Sigmoid colon (tissue), 7 donors: ENCODE measurements around the gene CHL1. TPM values are rescaled to one million over a fixed set of nuclear protein-coding genes. Genes with fewer than 3 reads are reported as not detected.

Experiments
- DNase-seq: peaks from one replicate; pipeline ENCODE4 v3.0.0-alpha.2; 2019
- H3K27ac ChIP-seq, 4 donors: fragments of 200-600 bp; sonication (generic); one replicate each; pipeline ENCODE4 v1.5.1; 2016 to 2019; ENCODE audit warnings: mild to moderate bottlenecking in 1 of 4
- H3K27me3 ChIP-seq, 3 donors: fragments of 200-600 bp; sonication (generic); one replicate each; pipeline ENCODE4 v1.5.1; 2019; ENCODE audit warnings: mild to moderate bottlenecking in 1 of 3
- H3K36me3 ChIP-seq, 4 donors: fragments of 200-600 bp; sonication (generic); one replicate each; pipeline ENCODE4 v1.5.1; 2016 to 2019
- H3K4me1 ChIP-seq, 4 donors: fragments of 200-600 bp; sonication (generic); one replicate each; pipeline ENCODE4 v1.5.1; 2017 to 2019
- H3K4me3 ChIP-seq, 4 donors: fragments of 200-600 bp; sonication (generic); one replicate each; pipeline ENCODE4 v1.5.1; 2017 to 2019; ENCODE audit warnings: mild to moderate bottlenecking in 2 of 4, moderate library complexity in 1 of 4
- H3K9me3 ChIP-seq, 4 donors: fragments of 200-600 bp in 3 of 4; sonication (generic) in 3 of 4; one replicate each; pipeline versions ENCODE4 v1.5.1 to v1.6.1; 2013 to 2019
- EP300 ChIP-seq, 4 donors: sonication (generic); formaldehyde crosslinking; IDR thresholded peaks; one replicate each; pipeline ENCODE4 v1.6.1; 2017; ENCODE audit warnings: antibody characterized with exemption in 4 of 4
- POLR2A ChIP-seq, 2 donors: fragments of 450-650 bp; IDR thresholded peaks; one replicate each; pipeline ENCODE4 v1.6.1; 2016; ENCODE audit warnings: antibody characterized with exemption in 2 of 2, mild to moderate bottlenecking in 2 of 2, moderate library complexity in 2 of 2
- POLR2AphosphoS5 ChIP-seq, 4 donors: sonication (generic); formaldehyde crosslinking; IDR thresholded peaks; one replicate each; pipeline ENCODE4 v1.6.1; 2017; ENCODE audit warnings: antibody characterized with exemption in 4 of 4
- WGBS, 2 donors: extraction: QIAGEN DNeasy Blood & Tissue Kit; methylation state at CpG; one replicate each; pipeline ENCODE4 v1.1.7; 2013; 5-methylcytosine and 5-hydroxymethylcytosine counted together
- intact Hi-C: fragments of 100-400 bp; cut with DNase I; formaldehyde crosslinking; loops from one replicate; pipeline ENCODE4 v1.15.1; 2023
- polyA plus RNA-seq, 3 donors: library from polyadenylated mRNA; stranded (reverse); fragments of 200-250 nt; gene quantifications; one replicate each; pipeline ENCODE4 v1.2.3, GENCODE V29; 2013
- small RNA-seq, 3 donors: library from RNA; depleted of rRNA; stranded (forward); fragments of <200 nt; gene quantifications; one replicate each; pipeline ENCODE3, GENCODE V24; 2016
- total RNA-seq, 4 donors: library from RNA; depleted of rRNA; stranded (reverse); fragments of >200 nt; gene quantifications; one replicate each; pipeline ENCODE4 v1.1.0, GENCODE V29; 2016
- TF ChIP-seq, protein P1 (sequence below), 4 experiments: fragments of 450-650 bp in 3 of 4; fragments of 200-600 bp in 1 of 4; IDR thresholded peaks; one replicate each; pipeline ENCODE4 v1.5.1; 2016 to 2019; ENCODE audit warnings: antibody characterized with exemption in 4 of 4, mild to moderate bottlenecking in 3 of 4, moderate library complexity in 2 of 4
- donor health status: healthy with polysubstance abuse.
- donor health status: Bipolar disorder and iron deficiency.
- donor health status: healthy.

The CHL1 gene
- total and polyA plus RNA-seq, 7 donors = 0.46 to 86.7 (median 29.1) TPM

- intact Hi-C loops = no loop called here
- TF ChIP-seq POLR2AphosphoS5 (IDR thresholded peaks at IDR 0.05) = no peak
- TF ChIP-seq, protein P1, sequence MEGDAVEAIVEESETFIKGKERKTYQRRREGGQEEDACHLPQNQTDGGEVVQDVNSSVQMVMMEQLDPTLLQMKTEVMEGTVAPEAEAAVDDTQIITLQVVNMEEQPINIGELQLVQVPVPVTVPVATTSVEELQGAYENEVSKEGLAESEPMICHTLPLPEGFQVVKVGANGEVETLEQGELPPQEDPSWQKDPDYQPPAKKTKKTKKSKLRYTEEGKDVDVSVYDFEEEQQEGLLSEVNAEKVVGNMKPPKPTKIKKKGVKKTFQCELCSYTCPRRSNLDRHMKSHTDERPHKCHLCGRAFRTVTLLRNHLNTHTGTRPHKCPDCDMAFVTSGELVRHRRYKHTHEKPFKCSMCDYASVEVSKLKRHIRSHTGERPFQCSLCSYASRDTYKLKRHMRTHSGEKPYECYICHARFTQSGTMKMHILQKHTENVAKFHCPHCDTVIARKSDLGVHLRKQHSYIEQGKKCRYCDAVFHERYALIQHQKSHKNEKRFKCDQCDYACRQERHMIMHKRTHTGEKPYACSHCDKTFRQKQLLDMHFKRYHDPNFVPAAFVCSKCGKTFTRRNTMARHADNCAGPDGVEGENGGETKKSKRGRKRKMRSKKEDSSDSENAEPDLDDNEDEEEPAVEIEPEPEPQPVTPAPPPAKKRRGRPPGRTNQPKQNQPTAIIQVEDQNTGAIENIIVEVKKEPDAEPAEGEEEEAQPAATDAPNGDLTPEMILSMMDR (IDR thresholded peaks at IDR 0.05) = no peak
- TF ChIP-seq POLR2A (IDR thresholded peaks at IDR 0.05) = no peak
- H3K9me3 ChIP-seq = no peaks in the 10 kb centered on the region
- no peaks in the 10 kb centered on the region for H3K36me3 ChIP-seq
- no peak overlapping the region for H3K27ac ChIP-seq
- DNase-seq = no peak
- H3K27me3 ChIP-seq = no peaks in the 10 kb centered on the region
- H3K4me1 ChIP-seq = peaks cover 0 to 3% (median 0%) of the 10 kb centered on the region in 4 donors
- H3K4me3 ChIP-seq = no peak overlapping the region
- 52 to 67% methylated on average over 2 of the region's 2 CpGs for WGBS, 2 donors
Measured at GRCh38 chr3:454986-455385, 258.4 kb downstream of the CHL1 start.

- WGBS, 2 donors = 80 to 81% methylated on average over 3 of the region's 3 CpGs
- TF ChIP-seq POLR2AphosphoS5 (IDR thresholded peaks at IDR 0.05) (no peak), POLR2A (IDR thresholded peaks at IDR 0.05) (no peak), EP300 (IDR thresholded peaks at IDR 0.05) (no peak)
- TF ChIP-seq, protein P1 (IDR thresholded peaks at IDR 0.05) = no peak
- DNase-seq = no peak
- no peaks in the 10 kb centered on the region for H3K9me3 ChIP-seq
- H3K27ac ChIP-seq = no peak overlapping the region
- no peaks in the 10 kb centered on the region for H3K27me3 ChIP-seq
- no peak overlapping the region for H3K4me3 ChIP-seq
- no peaks in the 10 kb centered on the region for H3K36me3 ChIP-seq
- H3K4me1 ChIP-seq = peaks cover 0 to 13% (median 0%) of the 10 kb centered on the region in 4 donors
- intact Hi-C loops = no loop called here
Measured at GRCh38 chr3:458124-458523, 261.6 kb downstream of the CHL1 start.

GRCh38 chr3:458653-459310 is 262.2 kb downstream of the CHL1 start:
- H3K27ac ChIP-seq = no peak overlapping the region
- WGBS, 2 donors = 69 to 74% methylated on average over 8 of the region's 8 CpGs
- DNase-seq = no peak

More at GRCh38 chr3:458653-459310, 262.2 kb downstream of the CHL1 start:
- no peaks in the 10 kb centered on the region for H3K9me3 ChIP-seq
- TF ChIP-seq, protein P1 (IDR thresholded peaks at IDR 0.05) = no peak
- no peak for TF ChIP-seq POLR2AphosphoS5 (IDR thresholded peaks at IDR 0.05)
- TF ChIP-seq EP300 (IDR thresholded peaks at IDR 0.05) = no peak
- no peak for TF ChIP-seq POLR2A (IDR thresholded peaks at IDR 0.05)
- peaks cover 0 to 15% (median 0%) of the 10 kb centered on the region in 4 donors for H3K4me1 ChIP-seq
- intact Hi-C loops = no loop called here
- no peaks in the 10 kb centered on the region for H3K27me3 ChIP-seq
- no peaks in the 10 kb centered on the region for H3K36me3 ChIP-seq
- no peak overlapping the region for H3K4me3 ChIP-seq

Small RNAs within 50 kb of the gene (small RNA-seq; reads per million reads assigned to genes)
- 0 reads per million in 3 donors for gene RNU6-1194P
